ENCODE measurements around the gene LILRB1. TPM values are rescaled to one million over a fixed set of nuclear protein-coding genes. Genes with fewer than 3 reads are reported as not detected.
A peak's percentile ranks its signal among the peaks of the same experiment; 100 is the strongest.
"Not testable (repeated sequence)": the region's sequence is repeated elsewhere in the genome, so short reads cannot be mapped to it uniquely, and the experiment has no call there.

The LILRB1 gene
- polyA plus RNA-seq, 3 donors = 27.2 to 317 (median 60.6) TPM

DNA sequence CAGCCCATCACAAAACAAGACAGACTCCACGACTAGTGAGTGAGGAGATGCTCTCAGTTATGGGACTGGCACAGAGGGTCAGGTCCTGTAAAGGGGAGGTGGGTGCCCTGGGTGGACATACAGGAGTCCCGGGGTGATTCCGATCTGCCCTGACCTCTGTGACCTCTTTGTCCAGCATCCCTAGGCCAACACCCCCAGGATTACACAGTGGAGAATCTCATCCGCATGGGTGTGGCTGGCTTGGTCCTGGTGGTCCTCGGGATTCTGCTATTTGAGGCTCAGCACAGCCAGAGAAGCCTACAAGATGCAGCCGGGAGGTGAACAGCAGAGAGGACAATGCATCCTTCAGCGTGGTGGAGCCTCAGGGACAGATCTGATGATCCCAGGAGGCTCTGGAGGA lies 43.3 kb upstream of the LILRB1 start:
- 100% methylated on average over 4 of the region's 7 CpGs for WGBS (ENCODE audit: insufficient coverage)
- TF ChIP-seq, protein P1, sequence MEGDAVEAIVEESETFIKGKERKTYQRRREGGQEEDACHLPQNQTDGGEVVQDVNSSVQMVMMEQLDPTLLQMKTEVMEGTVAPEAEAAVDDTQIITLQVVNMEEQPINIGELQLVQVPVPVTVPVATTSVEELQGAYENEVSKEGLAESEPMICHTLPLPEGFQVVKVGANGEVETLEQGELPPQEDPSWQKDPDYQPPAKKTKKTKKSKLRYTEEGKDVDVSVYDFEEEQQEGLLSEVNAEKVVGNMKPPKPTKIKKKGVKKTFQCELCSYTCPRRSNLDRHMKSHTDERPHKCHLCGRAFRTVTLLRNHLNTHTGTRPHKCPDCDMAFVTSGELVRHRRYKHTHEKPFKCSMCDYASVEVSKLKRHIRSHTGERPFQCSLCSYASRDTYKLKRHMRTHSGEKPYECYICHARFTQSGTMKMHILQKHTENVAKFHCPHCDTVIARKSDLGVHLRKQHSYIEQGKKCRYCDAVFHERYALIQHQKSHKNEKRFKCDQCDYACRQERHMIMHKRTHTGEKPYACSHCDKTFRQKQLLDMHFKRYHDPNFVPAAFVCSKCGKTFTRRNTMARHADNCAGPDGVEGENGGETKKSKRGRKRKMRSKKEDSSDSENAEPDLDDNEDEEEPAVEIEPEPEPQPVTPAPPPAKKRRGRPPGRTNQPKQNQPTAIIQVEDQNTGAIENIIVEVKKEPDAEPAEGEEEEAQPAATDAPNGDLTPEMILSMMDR (IDR thresholded peaks at IDR 0.05) = no peak
- H3K9ac ChIP-seq (ENCODE audit: insufficient read depth, low read length, poor library complexity, severe bottlenecking) = no peak overlapping the region
- H3K27me3 ChIP-seq (ENCODE audit: control insufficient read depth in 2 of 2, insufficient read depth in 2 of 2, low read length in 2 of 2) = no peaks in the 10 kb centered on the region
- H2AFZ ChIP-seq (ENCODE audit: insufficient read depth, low read depth, low read length, poor library complexity, severe bottlenecking) = no peak overlapping the region
- no peak overlapping the region for H3K4me3 ChIP-seq (replicated peaks in 1 of 3; ENCODE audit: low read depth in 2 of 3, low read length in 3 of 3)
- H3K4me3 Mint-ChIP-seq = no peak overlapping the region
- H3K27me3 Mint-ChIP-seq (ENCODE audit: low read depth in 3 of 3) = peaks cover 0 to 3% (median 0%) of the 10 kb centered on the region in 3 donors
- peaks cover 26% of the 10 kb centered on the region for H3K79me2 ChIP-seq (ENCODE audit: insufficient read depth, low read length)
- peaks cover 62 to 75% of the 10 kb centered on the region in 2 donors for H3K36me3 Mint-ChIP-seq
- DNase-seq = no peak
- H3K36me3 ChIP-seq (replicated peaks in 1 of 2; ENCODE audit: control insufficient read depth in 1 of 2, insufficient read depth in 2 of 2, low read length in 2 of 2) = peaks cover 37 to 46% of the 10 kb centered on the region in 2 donors
- H3K4me2 ChIP-seq (replicated peaks; ENCODE audit: extremely low read depth, low read length, poor library complexity, severe bottlenecking) = no peak overlapping the region
- peaks cover 60% of the 10 kb centered on the region for H4K20me1 ChIP-seq (ENCODE audit: insufficient read depth, low read length)
- H3K4me1 ChIP-seq (ENCODE audit: control insufficient read depth in 1 of 2, insufficient read depth in 2 of 2, low read length in 2 of 2) = peaks cover 4 to 6% of the 10 kb centered on the region in 2 donors
- H3K4me1 Mint-ChIP-seq = peaks cover 60% of the 10 kb centered on the region
- intact Hi-C loops (cut with micrococcal nuclease) = no loop called here
- no peaks in the 10 kb centered on the region for H3K9me3 ChIP-seq (replicated peaks in 1 of 2; ENCODE audit: control insufficient read depth in 1 of 2, insufficient read depth in 1 of 2, low read length in 2 of 2)
- peaks cover 0 to 9% (median 5%) of the 10 kb centered on the region in 7 donors for H3K9me3 Mint-ChIP-seq
- H3K27ac ChIP-seq (ENCODE audit: low read depth in 1 of 2, low read length in 2 of 2) = no peak overlapping the region
- peak overlapping the region in 1 of 7 donors; percentile 9 for H3K27ac Mint-ChIP-seq

DNA sequence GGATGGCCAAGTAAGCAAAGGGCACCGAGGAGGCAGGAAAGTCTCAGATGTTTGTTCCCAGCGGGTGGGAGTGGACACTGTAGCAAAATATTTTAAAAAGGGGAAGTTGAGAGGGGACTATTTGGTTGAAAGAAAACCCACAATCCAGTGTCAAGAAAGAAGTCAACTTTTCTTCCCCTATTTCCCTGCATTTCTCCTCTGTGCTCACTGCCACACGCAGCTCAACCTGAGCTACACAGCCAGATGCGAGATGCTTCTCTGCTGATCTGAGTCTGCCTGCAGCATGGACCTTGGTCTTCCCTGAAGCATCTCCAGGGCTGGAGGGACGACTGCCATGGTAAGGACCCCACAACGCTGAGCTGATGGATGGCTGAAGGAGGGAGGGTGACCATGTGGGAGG lies 36.8 kb upstream of the LILRB1 start, which contains the start of gene LILRA1:
LILRA1 (plus strand) TSS at position 188 of the 400 bp plus-strand sequence. CDS start 613 bp downstream, outside the sequence.
- peak within 1 kb of the TSS; percentile 67 for H3K9ac ChIP-seq (ENCODE audit: insufficient read depth, low read length, poor library complexity, severe bottlenecking)

DNA sequence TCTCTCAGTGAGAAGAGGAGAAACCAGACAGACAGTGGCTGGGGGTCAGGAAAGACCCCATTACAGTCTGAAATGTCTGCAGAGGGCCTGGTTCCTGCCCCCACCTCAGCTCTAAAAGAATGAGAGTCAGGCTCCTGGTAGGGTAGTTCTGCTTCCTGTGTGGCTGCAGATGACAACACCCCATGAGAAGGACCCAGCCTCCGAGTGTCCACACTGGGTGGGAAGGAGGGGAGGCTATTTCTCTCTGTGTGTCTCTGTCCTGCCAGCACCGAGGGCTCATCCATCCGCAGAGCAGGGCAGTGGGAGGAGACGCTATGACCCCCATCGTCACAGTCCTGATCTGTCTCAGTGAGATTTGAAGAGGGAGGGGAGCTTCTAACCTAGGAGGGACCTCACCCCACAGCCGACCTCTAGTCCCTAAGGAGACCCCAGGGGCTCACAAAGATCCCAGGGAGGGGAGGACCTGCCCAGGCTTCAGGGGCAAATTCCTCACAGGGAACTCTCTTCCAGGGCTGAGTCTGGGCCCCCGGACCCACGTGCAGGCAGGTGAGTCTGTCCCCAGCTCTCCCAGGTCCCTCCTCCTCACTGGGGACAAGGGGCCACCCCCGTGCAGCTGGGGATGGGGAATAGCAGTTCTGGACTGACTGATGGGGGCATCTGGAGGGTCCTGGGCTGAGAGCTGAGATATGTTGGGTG lies 36.2 kb upstream of the LILRB1 start:
- Mint-ChIP-seq H3K4me3 (peak overlapping the region; percentile 98 to 100), H3K36me3 (peaks cover 37 to 48% of the 10 kb centered on the region in 2 donors), H3K4me1 (peaks cover 71% of the 10 kb centered on the region), H3K27ac (peak overlapping the region; percentile 93 to 98 (median 96))
- no CpG with 5 or more reads among the region's 9 CpGs for WGBS (ENCODE audit: insufficient coverage)
- H3K36me3 ChIP-seq (replicated peaks in 1 of 2; ENCODE audit: control insufficient read depth in 1 of 2, insufficient read depth in 2 of 2, low read length in 2 of 2) = peaks cover 35 to 41% of the 10 kb centered on the region in 2 donors
- peak overlapping the region; percentile 85 to 88 for H3K27ac ChIP-seq (ENCODE audit: low read depth in 1 of 2, low read length in 2 of 2)
- peaks cover 33 to 52% of the 10 kb centered on the region in 2 donors for H3K4me1 ChIP-seq (ENCODE audit: control insufficient read depth in 1 of 2, insufficient read depth in 2 of 2, low read length in 2 of 2)
- not testable (repeated sequence) for H3K9me3 Mint-ChIP-seq; H3K27me3 Mint-ChIP-seq (ENCODE audit: low read depth in 3 of 3); H3K9me3 ChIP-seq (replicated peaks in 1 of 2; ENCODE audit: control insufficient read depth in 1 of 2, insufficient read depth in 1 of 2, low read length in 2 of 2); H3K27me3 ChIP-seq (ENCODE audit: control insufficient read depth in 2 of 2, insufficient read depth in 2 of 2, low read length in 2 of 2)
- H3K9ac ChIP-seq (ENCODE audit: insufficient read depth, low read length, poor library complexity, severe bottlenecking) = peak overlapping the region; percentile 67
- peak overlapping the region; percentile 82 to 93 (median 88) for H3K4me3 ChIP-seq (replicated peaks in 1 of 3; ENCODE audit: low read depth in 2 of 3, low read length in 3 of 3)
- H3K79me2 ChIP-seq (ENCODE audit: insufficient read depth, low read length) = peaks cover 27% of the 10 kb centered on the region
- intact Hi-C loops (cut with micrococcal nuclease) = loop anchor here (5.0 to 10.0 kb wide), 2 partner anchors 38 to 119 kb away; partner anchors contain the start of genes CDC42EP5 (in 1 of the 2) and LILRB1 (in 1 of the 2)
- H2AFZ ChIP-seq (ENCODE audit: insufficient read depth, low read depth, low read length, poor library complexity, severe bottlenecking) = peak overlapping the region; percentile 64
- peak overlapping the region; percentile 79 for H3K4me2 ChIP-seq (replicated peaks; ENCODE audit: extremely low read depth, low read length, poor library complexity, severe bottlenecking)
- DNase-seq = peak; percentile 55 to 66 (median 57)
- H4K20me1 ChIP-seq (ENCODE audit: insufficient read depth, low read length) = peaks cover 45% of the 10 kb centered on the region

More for the DNA sequence above, 36.8 kb upstream of the LILRB1 start, which contains the start of gene LILRA1:
- Histone ChIP-seq H3K4me3 (replicated peaks in 1 of 3; ENCODE audit: low read depth in 2 of 3, low read length in 3 of 3) (peak within 1 kb of the TSS; percentile 82 to 93 (median 88)), H3K4me2 (replicated peaks; ENCODE audit: extremely low read depth, low read length, poor library complexity, severe bottlenecking) (peak within 1 kb of the TSS; percentile 79), H4K20me1 (ENCODE audit: insufficient read depth, low read length) (peaks cover 43% of the 10 kb centered on the region), H2AFZ (ENCODE audit: insufficient read depth, low read depth, low read length, poor library complexity, severe bottlenecking) (peak within 1 kb of the TSS; percentile 64), H3K79me2 (ENCODE audit: insufficient read depth, low read length) (peaks cover 27% of the 10 kb centered on the region), H3K27ac (ENCODE audit: low read depth in 1 of 2, low read length in 2 of 2) (peak within 1 kb of the TSS; percentile 85 to 88), H3K36me3 (replicated peaks in 1 of 2; ENCODE audit: control insufficient read depth in 1 of 2, insufficient read depth in 2 of 2, low read length in 2 of 2) (peaks cover 34 to 39% of the 10 kb centered on the region in 2 donors), H3K4me1 (ENCODE audit: control insufficient read depth in 1 of 2, insufficient read depth in 2 of 2, low read length in 2 of 2) (peaks cover 33 to 52% of the 10 kb centered on the region in 2 donors)
- peak; percentile 59 to 82 (median 74) for DNase-seq
- intact Hi-C loops (cut with micrococcal nuclease) = loop anchor here (5.0 to 10.0 kb wide), 2 partner anchors 39 to 119 kb away; partner anchors contain the start of genes CDC42EP5 (in 1 of the 2) and LILRB1 (in 1 of the 2)
- not testable (repeated sequence) for H3K27me3 Mint-ChIP-seq (ENCODE audit: low read depth in 3 of 3); H3K9me3 Mint-ChIP-seq; H3K9me3 ChIP-seq (replicated peaks in 1 of 2; ENCODE audit: control insufficient read depth in 1 of 2, insufficient read depth in 1 of 2, low read length in 2 of 2); H3K27me3 ChIP-seq (ENCODE audit: control insufficient read depth in 2 of 2, insufficient read depth in 2 of 2, low read length in 2 of 2)
- peak within 1 kb of the TSS; percentile 98 to 100 for H3K4me3 Mint-ChIP-seq
- H3K27ac Mint-ChIP-seq = peak within 1 kb of the TSS; percentile 93 to 98 (median 96)
- WGBS (ENCODE audit: insufficient coverage) = 0% methylated on average over 5 of the region's 6 CpGs
- H3K4me1 Mint-ChIP-seq = peaks cover 76% of the 10 kb centered on the region
- peaks cover 37 to 53% of the 10 kb centered on the region in 2 donors for H3K36me3 Mint-ChIP-seq

Data from CD14-positive monocyte (primary cell).